Amniotic stem cell (primary cell): ENCODE results near the gene CPO.

Experiments used
- DNase-seq: peaks from one replicate; lab custom pipeline; 2025; lab: John Stamatoyannopoulos, UW

Gene CPO

DNA sequence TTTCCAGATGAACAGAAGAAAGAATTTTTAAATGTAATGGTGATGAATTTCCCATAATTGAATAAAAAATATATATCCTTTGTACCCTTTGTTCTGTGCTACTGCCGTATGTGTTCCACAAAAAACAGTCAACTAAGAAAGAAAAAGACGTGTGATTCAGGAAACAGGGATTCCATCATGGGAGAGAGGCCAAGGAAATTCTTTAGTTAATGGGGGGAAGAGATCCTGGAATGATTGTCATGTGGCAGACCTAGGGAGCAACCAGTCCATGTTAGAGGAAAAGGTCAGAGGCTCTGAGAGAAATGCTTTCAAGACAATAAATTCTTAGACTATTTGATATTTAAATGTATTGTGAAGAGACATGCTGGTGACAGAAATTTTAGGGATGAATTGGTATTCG lies 76.6 kb downstream of the CPO start:
- no peak for DNase-seq
